Hepatocyte (in vitro differentiated cells): ENCODE results near the gene WDR91.

ENCODE experiments used
- EZH2phosphoT487 ChIP-seq: fragments of 200-600 bp; sonication (generic); IDR thresholded peaks from one replicate; pipeline ENCODE4 v1.6.1; 2018; ENCODE audit warnings: antibody characterized with exemption, mild to moderate bottlenecking, low read depth, moderate library complexity; ENCODE audit not compliant: unreplicated experiment, severe bottlenecking
- TF ChIP-seq, protein P1 (sequence below): fragments of 200-600 bp; sonication (generic); IDR thresholded peaks from 2 replicates; pipeline ENCODE4 v1.5.1; 2016; ENCODE audit warnings: antibody characterized with exemption, mild to moderate bottlenecking; ENCODE audit not compliant: poor library complexity

DNA sequence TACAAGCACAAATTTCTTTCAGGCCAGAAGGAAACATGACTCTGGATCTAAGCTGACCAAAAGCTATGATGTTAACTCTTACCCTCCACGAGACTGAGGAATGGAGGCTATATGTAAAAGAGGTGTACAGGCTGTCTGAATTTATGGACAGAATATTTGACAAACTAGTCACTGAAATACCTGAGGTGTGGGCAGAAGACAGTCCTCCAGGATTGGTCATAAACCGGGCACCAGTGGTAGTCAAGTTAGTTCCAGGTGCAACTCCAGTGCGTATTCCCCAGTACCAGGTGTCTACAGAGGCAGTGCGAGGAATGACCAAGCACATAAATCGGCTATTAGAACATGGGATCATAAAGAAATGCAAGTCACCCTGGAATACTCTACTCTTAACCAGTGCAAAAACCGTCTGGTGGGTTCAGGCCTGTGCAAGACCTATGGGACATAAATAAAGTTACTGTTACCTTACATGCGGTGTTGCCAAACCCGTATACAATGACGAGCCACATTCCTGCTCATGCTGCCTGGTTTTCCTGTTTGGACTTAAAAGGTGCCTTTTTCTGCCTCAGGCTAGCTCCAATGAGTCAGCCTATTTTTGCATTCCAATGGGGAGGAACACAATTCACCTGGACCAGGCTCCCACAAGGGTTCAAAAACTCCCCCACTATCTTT, 34.2 kb downstream of the WDR91 start:
- TF ChIP-seq, protein P1, sequence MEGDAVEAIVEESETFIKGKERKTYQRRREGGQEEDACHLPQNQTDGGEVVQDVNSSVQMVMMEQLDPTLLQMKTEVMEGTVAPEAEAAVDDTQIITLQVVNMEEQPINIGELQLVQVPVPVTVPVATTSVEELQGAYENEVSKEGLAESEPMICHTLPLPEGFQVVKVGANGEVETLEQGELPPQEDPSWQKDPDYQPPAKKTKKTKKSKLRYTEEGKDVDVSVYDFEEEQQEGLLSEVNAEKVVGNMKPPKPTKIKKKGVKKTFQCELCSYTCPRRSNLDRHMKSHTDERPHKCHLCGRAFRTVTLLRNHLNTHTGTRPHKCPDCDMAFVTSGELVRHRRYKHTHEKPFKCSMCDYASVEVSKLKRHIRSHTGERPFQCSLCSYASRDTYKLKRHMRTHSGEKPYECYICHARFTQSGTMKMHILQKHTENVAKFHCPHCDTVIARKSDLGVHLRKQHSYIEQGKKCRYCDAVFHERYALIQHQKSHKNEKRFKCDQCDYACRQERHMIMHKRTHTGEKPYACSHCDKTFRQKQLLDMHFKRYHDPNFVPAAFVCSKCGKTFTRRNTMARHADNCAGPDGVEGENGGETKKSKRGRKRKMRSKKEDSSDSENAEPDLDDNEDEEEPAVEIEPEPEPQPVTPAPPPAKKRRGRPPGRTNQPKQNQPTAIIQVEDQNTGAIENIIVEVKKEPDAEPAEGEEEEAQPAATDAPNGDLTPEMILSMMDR = no peak
- TF ChIP-seq EZH2phosphoT487 = no peak
